Nephron (organoid): ENCODE data around the gene GRIK3.

ENCODE experiments used
- H3K27ac Mint-ChIP-seq, 3 experiments: 2 replicates each; pipeline ENCODE4 v1.8.0; 2020; ENCODE audit warnings: mixed read lengths in 3 of 3, mild to moderate bottlenecking in 2 of 3, moderate library complexity in 1 of 3
- H3K27me3 Mint-ChIP-seq: 2 replicates; pipeline ENCODE4 v1.8.0; 2021; ENCODE audit warnings: low read depth, mild to moderate bottlenecking, moderate library complexity, mixed read lengths
- H3K36me3 Mint-ChIP-seq: 2 replicates; pipeline ENCODE4 v1.8.0; 2020; ENCODE audit warnings: low read depth, mixed read lengths
- H3K4me1 Mint-ChIP-seq: 2 replicates; pipeline ENCODE4 v1.8.0; 2020; ENCODE audit warnings: mixed read lengths
- H3K4me3 Mint-ChIP-seq, 3 experiments: 2 replicates each; pipeline ENCODE4 v1.8.0; 2020; ENCODE audit warnings: mild to moderate bottlenecking in 3 of 3, mixed read lengths in 3 of 3, moderate library complexity in 2 of 3
- H3K9me3 Mint-ChIP-seq: 2 replicates; pipeline ENCODE4 v1.8.0; 2020; ENCODE audit warnings: mixed read lengths
- TF ChIP-seq, protein P1 (sequence below), 3 experiments: fragments of 200-600 bp; sonication (generic); IDR thresholded peaks; one replicate each; pipeline ENCODE4 v1.5.0; 2021; ENCODE audit warnings: antibody characterized with exemption in 3 of 3; ENCODE audit not compliant: unreplicated experiment in 3 of 3

GRIK3 gene

GRCh38 chr1:36882536-36883285, 151.6 kb downstream of the GRIK3 start:
- H3K9me3 Mint-ChIP-seq: no peaks in the 10 kb centered on the region
- H3K27ac Mint-ChIP-seq: no peak overlapping the region
- H3K36me3 Mint-ChIP-seq: no peaks in the 10 kb centered on the region
- H3K4me3 Mint-ChIP-seq: no peak overlapping the region
- TF ChIP-seq, protein P1, sequence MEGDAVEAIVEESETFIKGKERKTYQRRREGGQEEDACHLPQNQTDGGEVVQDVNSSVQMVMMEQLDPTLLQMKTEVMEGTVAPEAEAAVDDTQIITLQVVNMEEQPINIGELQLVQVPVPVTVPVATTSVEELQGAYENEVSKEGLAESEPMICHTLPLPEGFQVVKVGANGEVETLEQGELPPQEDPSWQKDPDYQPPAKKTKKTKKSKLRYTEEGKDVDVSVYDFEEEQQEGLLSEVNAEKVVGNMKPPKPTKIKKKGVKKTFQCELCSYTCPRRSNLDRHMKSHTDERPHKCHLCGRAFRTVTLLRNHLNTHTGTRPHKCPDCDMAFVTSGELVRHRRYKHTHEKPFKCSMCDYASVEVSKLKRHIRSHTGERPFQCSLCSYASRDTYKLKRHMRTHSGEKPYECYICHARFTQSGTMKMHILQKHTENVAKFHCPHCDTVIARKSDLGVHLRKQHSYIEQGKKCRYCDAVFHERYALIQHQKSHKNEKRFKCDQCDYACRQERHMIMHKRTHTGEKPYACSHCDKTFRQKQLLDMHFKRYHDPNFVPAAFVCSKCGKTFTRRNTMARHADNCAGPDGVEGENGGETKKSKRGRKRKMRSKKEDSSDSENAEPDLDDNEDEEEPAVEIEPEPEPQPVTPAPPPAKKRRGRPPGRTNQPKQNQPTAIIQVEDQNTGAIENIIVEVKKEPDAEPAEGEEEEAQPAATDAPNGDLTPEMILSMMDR (IDR thresholded peaks at IDR 0.05; ENCODE audit: unreplicated experiment in 3 of 3): no peak
- H3K27me3 Mint-ChIP-seq: peaks cover 35% of the 10 kb centered on the region
- H3K4me1 Mint-ChIP-seq: no peaks in the 10 kb centered on the region

GRCh38 chr1:36881541-36881940, 152.8 kb downstream of the GRIK3 start:
- TF ChIP-seq, protein P1 (IDR thresholded peaks at IDR 0.05; ENCODE audit: unreplicated experiment in 3 of 3): no peak
- no peaks in the 10 kb centered on the region for H3K4me1 Mint-ChIP-seq

DNA sequence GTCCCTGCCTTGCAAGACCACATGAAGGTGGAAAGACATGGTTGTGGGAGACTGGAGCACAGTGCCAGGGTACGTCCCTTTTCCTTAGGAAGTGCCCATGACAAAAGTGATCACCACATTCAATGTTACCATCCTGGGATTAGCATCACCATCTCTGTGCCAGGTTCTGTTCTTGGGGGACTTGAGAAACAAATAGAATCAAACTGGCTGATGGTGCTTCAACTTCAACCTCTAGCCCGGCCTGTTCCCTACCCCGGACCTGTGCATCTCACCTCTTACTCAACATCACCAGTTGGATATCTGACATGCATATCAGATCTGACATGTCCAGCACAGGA, 153.3 kb downstream of the GRIK3 start:
- peaks cover 35% of the 10 kb centered on the region for H3K27me3 Mint-ChIP-seq
- TF ChIP-seq, protein P1 (IDR thresholded peaks at IDR 0.05; ENCODE audit: unreplicated experiment in 3 of 3): no peak
- H3K27ac Mint-ChIP-seq: no peak overlapping the region
- H3K4me3 Mint-ChIP-seq: no peak overlapping the region
- H3K36me3 Mint-ChIP-seq: no peaks in the 10 kb centered on the region
- H3K4me1 Mint-ChIP-seq: no peaks in the 10 kb centered on the region
- no peaks in the 10 kb centered on the region for H3K9me3 Mint-ChIP-seq

More at GRCh38 chr1:36881541-36881940, 152.8 kb downstream of the GRIK3 start:
- Mint-ChIP-seq H3K4me3 (no peak overlapping the region), H3K27ac (no peak overlapping the region), H3K9me3 (no peaks in the 10 kb centered on the region), H3K36me3 (no peaks in the 10 kb centered on the region), H3K27me3 (peaks cover 35% of the 10 kb centered on the region)

DNA sequence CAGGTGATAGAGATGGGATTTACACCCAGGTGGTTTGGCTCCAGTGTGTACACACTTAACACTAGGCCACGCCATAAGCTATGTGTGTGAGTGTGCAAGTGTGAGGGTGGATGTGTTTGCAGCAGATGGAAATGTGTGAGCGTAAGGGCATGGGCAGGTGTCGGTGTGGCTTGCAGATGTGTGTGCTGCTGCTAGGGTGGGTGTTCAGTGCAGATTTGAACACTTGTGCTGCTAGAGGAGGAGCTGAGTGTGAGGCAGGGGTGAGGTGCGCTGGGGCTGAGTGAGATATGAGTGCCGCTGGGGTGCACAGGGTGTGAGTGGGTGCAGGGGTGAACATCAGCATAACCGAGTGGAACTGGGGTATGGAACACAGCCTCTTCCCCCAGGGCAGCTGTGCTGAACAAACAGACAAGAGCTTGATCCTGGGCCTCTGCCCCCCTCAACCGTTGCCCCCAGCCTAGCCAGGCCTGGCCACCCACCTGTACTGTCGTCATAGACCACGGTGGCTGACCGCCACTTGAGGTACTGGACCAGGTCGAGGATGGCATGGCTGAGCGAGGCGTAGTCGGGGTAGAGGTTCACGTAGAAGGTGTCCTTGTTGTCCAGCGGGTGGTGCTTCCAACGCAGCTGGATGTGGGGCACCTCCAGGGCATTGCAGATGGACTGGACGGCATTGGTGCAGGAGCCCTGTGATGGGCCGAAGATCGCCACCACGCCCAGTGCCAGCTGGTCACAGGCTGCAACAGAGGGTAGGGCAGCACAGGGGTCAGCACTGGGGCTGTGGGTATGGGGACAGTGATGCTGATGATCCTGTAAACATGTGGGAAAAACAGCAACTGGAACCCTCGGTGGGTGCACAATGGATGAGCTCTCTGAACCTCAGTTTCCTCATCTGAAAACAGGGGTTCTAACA, 153.9 kb downstream of the GRIK3 start:
- H3K36me3 Mint-ChIP-seq: no peaks in the 10 kb centered on the region
- TF ChIP-seq, protein P1 (IDR thresholded peaks at IDR 0.05; ENCODE audit: unreplicated experiment in 3 of 3): no peak
- peaks cover 35% of the 10 kb centered on the region for H3K27me3 Mint-ChIP-seq
- H3K27ac Mint-ChIP-seq: no peak overlapping the region
- no peaks in the 10 kb centered on the region for H3K4me1 Mint-ChIP-seq
- H3K9me3 Mint-ChIP-seq: no peaks in the 10 kb centered on the region
- H3K4me3 Mint-ChIP-seq: no peak overlapping the region

DNA sequence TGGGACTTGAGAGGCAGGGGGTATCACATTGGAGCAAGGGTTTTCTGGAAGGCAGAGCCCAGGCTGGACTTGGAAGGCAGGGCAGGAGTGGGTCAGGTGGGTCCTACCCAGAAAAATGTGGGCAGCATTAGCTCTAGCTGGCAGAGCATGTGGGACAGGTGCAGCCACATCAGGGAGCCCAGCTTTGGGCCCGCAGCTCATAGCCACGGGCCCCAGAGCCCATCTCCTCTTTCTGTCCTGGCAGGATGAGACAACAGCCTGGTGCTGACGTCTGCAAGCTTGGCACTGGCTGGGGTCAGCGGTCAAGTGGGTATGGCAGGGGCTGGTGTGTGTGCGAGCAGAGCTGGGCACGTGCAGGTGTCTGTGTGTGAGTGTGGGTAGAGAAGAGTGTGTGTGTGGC, 154.7 kb downstream of the GRIK3 start:
- H3K4me1 Mint-ChIP-seq: no peaks in the 10 kb centered on the region
- no peaks in the 10 kb centered on the region for H3K36me3 Mint-ChIP-seq
- H3K9me3 Mint-ChIP-seq: no peaks in the 10 kb centered on the region
- no peak overlapping the region for H3K27ac Mint-ChIP-seq
- TF ChIP-seq, protein P1 (IDR thresholded peaks at IDR 0.05; ENCODE audit: unreplicated experiment in 3 of 3): no peak
- H3K4me3 Mint-ChIP-seq: no peak overlapping the region
- H3K27me3 Mint-ChIP-seq: peaks cover 43% of the 10 kb centered on the region
